Dermis blood vessel endothelial cell (primary cell): ENCODE results near the gene TAP1. TPM values are rescaled to one million over a fixed set of nuclear protein-coding genes. Genes with fewer than 3 reads are reported as not detected.
"Not testable (repeated sequence)": the region's sequence is repeated elsewhere in the genome, so short reads cannot be mapped to it uniquely, and the experiment has no call there.

Source experiments
- DNase-seq: peaks from one replicate; pipeline ENCODE4 v3.0.0; 2010
- total RNA-seq: library from RNA; depleted of rRNA; stranded (reverse); fragments of >200 nt; gene quantifications from 2 replicates; pipeline ENCODE4 v1.2.3, GENCODE V29; 2014

The TAP1 gene
- total RNA-seq, 1 donor from 2014 or later = 93.4 TPM

DNA sequence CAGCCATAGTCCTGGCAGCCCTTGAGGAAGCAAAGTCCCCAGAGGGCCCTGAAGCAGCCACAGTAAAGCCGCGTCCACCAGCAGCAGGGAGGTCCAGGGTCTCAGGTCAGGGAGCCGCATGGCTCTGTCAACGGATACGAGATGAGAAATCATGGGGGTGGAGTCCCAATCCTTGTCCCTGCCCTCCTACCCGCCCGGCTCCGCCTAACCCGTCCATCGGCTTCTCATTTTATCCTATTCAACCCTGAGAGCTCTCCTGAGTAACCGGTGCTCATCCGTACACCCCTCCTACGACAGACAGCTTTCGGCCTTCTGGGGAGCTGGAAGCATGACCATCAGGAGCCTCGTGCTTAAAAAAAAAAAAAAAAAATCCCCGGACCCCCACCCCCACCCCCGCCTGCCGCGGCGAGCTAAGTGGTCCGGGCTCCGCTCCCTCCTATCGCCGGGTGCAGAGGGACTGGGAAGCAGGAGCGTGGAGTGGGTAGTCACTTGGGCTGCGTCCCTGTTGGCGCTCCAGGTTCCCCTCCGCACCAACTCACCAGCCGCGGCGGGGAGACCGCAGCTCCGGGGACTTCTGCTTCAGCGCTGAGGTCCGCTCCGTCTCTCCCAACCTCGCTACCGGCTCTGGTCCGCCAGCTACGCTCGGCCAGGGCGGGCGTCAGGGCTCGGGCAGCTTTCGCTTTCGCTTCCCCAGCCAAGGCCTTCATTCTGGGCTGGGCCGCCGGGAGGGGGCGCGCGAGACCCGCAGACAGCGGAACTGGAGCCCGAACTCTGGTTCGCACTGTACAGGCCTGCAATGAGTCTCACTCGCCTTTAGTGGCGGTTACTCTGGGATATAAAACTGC, 15.2 kb downstream of the TAP1 start, which contains the start of gene TAP2:
TAP2 (minus strand) TSS at position 626 of the 845 bp plus-strand sequence; CDS start at position 120, 506 bp downstream.
- DNase-seq = peak; percentile 96

DNA sequence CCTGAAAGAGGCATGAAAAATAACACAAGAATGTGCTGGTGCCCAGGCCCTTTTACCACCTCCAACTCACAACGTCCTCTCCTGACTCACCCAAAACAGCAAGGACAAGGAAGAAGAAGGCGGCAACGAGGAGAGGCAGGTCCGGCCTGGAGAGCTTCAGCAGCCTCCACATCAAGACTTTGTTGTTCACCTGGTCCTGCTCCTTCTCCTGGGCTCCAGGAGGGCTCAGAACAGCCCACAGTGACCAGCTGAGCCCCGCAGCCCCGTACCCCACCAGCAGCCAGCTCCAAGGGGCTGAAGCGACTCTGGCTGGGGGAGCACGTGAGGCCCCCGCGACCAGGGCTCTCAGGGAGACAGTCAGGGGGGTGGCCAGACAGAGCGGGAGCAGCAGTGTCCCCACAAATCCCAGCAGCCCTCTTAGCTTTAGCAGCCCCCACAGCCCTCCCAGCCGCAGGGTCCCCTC, 15.8 kb downstream of the TAP1 start:
- peak; percentile 17 for DNase-seq

DNA sequence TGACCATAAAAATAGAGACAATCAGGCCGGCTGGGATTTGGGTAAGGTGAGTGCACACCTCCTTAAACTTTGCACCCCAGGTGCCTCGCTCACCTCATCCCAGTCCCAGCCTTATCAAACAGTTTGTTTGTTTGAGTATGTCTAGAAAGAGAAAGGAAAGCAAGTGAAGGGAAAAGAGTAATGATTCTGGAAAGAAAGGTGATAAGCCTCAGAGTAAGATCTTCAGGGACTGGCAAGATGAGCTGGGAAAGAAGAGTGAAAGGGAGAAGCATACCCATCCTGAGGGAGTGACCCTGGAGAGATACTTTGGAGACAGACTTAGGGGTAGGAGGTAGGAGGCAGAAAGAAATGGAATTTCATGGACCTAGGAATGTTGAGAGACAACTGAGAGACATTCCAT, 16.6 kb downstream of the TAP1 start:
- no peak for DNase-seq

DNA sequence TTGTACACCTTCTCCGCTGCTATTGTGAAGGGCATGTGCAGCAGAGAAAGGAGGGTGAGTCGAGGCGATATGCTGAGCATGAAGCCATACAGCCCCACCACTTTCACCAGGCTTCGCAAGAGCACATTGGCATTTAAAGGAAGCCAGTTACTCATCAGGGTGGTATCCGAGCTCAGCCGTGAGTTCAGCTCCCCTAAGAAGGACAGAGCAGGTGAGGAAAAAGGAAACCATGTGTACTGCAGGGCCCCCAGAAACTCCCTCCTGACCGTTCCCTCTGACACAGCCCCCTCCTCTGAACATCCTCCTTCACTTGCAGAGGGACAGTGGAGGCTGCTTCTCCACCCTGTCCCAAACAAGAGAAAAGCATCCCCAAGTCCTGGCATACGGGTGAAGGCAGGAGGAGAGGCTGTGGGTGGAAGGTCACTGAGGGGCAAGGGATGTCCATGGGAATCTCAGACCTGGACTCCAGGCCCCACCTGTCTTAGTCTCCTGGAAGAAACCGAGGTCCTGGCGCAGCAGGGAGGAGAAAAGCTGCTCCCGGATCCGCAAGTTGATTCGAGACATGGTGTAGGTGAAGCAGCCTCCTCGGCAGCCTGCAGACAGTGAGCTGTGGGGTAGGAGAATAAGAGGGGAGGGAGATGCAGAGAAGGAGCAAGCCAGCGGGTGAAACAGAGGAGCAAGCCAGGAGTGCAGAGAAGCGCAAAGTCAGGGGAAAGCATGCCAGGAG, 18.2 kb downstream of the TAP1 start:
- DNase-seq = no peak

DNA sequence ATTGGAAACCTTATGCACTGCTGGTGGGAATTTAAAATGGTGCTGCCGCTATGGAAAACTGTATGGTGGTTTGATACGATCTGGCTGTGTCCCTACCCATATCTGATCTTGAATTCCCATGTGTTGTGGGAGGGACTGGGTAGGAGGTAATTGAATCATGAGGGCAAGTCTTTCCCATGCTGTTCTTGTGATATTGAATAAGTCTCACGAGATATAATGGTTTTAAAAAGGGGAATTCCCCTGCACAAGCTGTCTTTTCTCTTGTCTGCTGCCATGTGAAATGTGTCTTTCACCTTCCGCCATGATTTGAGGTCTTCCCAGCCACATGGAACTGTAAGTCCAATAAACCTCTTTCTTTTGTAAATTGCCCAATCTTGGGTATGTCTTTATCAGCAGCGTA, 19.8 kb downstream of the TAP1 start:
- no peak for DNase-seq

DNA sequence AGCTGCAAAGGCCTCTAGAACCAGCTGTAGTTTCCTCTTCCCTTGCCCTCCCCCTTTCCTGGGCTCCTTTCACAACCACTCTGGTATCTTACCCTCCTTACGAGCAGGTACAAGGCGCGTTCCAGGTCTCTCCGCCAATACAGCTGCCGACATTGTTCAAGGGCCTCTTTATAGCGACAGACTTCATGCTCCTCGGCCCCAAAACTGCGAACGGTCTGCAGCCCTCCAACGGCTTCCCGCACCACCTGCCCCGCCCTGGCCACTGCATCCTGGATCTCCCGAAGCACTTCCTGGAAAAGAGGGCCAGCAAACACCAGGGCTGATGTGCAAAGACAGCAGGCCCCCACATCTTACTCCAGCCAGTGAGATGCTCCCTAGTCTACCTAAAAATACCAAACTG, 21.0 kb downstream of the TAP1 start:
- DNase-seq = no peak

DNA sequence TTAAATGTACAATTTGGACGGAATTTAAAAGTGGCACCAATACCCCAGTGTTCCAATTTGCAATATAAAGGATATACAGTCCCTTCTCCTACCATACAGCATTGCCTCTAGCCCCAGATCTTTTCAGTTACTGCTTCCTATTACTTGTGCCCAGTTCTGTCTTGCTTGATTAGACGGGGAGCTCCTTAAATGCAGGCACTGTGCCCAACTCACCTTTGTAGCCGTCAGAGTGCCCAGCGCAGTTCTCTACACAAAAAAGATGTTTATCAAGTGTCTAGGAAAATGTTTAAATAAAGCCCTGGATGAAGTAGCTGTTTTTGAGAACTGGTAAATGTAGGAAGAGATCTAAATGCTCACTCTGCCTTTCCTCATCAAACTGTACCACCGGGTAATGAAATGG, 22.6 kb downstream of the TAP1 start:
- DNase-seq = no peak

DNA sequence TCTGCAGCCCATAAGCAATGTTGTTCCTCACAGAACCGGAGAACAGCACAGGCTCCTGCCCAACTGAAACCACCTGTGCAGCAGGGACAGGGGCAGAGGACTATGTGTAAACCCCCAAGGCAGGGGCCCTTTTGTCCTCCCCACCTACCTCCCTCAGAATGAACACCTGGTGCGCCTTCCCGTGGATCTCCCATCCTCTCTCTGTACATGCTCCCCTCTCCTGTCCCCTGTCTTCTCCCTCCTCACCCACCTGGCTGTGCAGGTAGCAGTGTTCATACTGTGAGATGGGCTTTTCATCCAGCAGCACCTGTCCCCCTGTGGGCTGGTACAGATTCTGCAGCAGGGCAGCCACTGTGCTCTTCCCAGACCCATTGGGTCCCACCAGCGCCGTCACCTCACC, 23.5 kb downstream of the TAP1 start:
- no peak for DNase-seq

DNA sequence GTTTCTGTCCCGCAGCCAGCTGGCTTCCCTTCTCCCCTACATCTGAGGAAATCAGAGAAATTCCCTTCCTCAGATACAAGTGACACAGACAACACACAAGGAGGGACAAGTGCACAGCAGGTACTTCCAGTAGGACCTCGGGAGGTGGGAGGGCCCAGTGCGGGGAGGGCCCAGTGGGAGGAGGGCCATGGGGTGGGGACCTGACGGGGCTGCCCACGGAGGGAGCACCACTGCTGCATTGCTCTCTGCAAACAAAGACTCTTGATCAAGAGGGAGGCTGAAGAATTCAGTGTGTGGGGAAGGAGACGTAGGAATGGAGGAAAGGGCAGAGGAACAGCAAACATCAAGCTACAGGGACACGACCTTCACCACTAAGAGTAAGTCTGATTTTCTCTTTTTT, 24.0 kb downstream of the TAP1 start:
- DNase-seq = no peak

DNA sequence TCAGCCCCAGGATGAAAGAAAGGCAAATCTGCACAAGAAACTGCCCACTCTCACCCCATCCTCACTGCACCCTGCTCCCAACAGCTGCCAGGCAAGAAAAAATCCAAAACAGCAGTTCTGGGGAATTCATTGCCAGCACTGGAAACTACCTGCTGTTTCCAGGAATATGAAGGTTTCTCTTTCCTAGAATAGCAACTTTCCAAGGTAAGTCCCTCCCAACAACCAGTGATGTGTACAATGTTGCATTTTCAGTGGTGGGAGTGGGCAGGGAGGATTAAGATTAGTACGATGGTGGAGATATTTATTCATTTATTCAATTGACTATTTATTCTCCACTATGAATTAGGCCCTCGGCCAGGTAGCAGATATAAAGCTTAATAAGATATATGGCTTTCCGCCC, 26.5 kb downstream of the TAP1 start:
- DNase-seq = no peak

DNA sequence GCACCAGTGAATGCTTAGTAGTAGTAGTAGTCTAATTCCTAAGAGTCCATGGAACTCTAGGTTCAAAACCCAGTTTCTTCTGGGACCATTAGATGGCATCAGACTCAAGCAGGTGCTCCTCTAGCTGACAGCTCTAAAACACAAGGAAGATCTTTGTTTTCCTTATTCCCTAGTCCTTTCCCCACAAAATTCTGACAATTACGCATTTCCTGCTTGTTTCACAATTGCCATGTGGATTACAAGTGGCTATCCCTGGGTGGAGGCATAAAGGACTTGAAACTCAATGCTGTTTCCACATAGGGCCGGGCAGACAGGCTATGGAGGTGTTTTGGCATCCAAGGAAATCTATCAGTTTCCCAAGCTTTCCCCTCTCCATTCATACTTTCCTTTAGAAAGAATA, 27.5 kb downstream of the TAP1 start:
- peak; percentile 60 for DNase-seq

DNA sequence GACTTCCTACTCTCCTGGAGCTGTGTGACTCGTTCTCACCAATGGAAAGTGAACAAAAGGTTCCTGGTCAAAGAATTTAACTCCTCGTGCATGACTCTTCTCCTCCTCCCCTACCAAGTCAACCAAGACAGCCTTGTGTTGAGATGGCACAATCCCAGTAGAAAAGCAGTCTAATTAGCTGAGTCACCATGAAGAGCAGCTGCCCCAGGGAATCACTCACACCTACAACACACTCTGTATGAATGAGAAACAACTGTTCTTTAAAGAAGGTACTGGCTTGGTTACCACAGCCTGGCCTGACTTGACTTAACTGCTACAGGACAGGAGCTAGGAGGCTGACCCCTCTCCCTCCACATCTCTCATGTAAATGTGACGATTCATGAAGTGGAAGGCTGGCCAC, 33.8 kb downstream of the TAP1 start:
- DNase-seq = no peak

DNA sequence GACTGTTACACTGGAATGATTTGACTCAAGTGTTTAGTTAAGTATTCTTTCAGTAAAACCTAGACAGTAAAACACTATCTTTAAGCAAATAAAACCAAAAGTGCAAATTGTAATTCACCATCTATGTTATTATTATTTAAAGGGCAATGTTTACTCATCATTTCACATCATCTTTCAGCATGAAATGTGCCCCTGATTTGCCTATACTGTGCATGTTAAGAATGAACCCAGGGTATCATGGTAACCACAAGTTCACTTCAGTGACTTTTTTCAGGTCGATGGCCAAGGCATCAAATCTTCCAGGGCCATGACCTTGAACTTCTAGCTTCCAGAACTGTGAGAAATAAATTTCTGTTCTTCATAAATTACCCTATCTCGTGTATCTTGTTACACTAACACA, 34.6 kb downstream of the TAP1 start:
- no peak for DNase-seq

DNA sequence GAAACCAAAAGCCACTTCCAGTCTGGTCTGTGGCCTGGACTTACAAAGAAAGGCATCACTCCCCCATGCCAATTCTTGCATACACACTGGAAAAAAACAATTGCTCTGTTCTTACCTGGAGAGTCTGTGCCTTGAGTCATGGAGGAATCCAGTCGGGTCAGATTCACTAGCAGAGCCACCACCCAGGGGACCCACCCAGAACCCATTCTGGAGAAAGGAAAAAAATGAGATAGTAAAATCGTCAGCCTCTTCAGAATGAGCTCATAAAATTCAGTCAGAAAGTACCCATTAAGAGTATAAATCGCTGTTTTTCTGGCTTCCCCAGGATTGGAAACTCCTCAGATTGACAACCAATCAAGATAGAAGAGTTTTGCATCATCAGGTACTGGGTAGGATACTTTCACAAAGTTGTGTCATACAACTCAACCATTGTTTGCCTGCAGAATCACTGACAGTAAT, 36.7 kb downstream of the TAP1 start, which contains the start of gene HLA-DOB:
HLA-DOB (minus strand) TSS at position 257 of the 459 bp plus-strand sequence; CDS start at position 206, 51 bp downstream.
- peak; percentile 65 for DNase-seq

DNA sequence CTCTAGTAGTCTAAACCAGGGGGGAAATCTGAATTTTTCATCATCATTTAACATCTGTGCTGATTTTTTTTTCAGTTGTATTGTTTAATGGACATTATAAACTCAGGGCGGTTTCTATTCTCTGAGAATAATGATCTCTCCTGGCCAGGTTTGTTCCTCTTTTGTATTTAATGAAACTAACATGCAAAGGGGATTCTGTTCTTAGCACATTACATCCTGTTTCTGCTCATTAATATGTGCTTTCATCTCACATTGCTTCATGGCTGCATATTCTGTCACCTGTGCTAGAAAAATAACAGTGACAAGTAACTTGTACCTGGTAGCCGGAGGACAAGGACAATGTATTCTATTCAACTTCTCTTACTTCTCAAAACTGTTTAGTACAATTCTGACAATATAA, 37.5 kb downstream of the TAP1 start:
- DNase-seq = no peak

DNA sequence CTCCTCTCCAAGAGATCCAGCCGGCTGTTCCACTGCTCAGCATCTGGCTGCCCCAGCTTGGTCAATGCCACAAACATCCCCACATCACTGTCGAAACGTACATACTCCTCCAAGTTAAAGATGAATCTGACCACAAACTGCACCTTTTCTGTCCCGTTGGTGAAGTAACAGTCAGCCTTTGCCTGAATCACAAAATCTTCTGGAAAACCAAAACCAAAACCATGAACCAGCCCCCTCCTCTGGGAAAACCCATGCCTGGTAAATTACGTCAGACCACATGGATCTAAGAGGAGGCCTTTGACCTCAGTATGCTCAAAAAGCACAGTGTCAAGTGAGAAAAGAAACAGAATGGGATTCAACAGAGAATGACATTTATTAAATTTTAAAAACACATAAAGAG, 38.4 kb downstream of the TAP1 start:
- DNase-seq = no peak

DNA sequence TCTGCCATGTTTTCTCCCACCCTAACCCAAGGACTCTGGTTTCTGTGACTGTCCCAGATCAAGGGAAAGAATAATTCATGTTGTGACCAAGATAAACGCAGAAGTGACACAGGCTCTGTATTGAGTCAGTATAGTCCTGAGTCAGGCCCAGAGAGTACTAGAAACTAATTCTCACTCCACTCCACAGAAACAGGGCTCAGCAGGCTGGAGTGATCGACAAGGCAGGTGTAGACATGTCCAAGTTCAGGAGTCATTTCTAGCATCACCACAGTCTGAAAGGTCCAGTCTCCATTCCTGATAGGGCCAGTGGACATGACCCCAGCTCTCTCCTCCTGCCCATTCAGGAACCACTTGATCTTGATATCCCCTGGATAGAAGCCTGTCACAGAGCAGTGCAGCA, 39.4 kb downstream of the TAP1 start:
- DNase-seq = no peak

DNA sequence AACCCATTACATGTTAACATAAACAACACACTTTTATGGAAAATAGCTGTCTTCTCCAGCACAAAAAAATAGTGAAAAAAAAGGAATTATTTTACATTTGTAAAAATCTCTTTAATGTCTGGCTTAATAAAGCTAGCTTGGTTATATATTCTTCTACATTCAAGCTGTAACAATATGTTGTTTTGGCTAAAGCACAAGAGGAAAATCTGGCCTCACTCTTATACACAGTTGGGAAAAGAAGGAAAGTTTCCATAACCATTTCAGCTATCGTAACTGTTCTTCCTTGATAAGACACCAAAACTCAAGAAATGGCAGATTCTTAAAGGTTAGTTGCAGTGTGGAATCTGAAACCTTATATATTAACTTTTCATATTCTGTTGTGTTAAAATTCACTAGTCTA, 44.3 kb downstream of the TAP1 start:
- DNase-seq = no peak

DNA sequence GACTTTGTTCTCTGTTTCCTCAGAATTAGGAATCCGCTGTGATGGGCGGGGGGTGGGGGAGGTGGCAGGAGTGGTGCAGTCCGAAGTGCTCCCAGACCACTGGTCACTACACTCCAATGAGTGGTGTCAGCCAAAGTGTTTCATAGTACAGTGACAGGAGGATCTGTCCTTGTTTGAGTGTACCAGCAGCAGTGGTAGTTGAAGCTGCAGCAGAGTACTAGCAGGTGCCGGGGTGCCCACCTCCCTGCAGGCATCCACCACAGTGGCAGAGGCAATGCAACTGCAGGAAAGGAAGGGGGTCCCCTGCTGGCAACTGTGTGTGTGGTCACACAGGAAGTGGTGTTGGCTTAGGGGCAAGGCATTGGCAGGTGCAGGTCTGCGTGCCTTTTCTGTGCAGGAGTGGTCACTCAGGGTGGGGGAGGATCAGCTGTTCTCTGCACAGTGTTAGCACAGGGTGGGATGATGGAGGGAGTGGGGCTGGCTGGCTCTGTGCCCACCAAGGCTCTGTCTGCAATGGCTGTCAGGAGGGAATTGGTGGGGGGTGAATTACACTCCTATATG, 46.4 kb downstream of the TAP1 start:
- no peak for DNase-seq

DNA sequence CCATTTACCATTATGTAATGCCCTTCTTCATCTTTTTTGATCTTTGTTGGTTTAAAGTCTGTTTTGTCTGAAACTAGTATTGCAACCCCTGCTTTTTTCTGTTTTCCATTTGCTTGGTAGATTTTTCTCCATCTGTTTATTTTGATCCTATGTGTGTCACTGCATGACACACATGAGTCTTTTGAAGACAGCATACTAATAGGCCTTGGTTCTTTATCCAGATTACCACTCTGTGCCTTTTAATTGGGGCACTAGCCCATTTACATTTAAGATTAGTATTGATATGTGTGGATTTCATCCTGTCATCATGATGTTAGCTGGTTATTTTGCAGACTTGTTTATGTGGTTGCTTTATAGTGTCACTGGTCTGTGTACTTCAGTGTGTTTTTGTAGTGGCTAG, 48.1 kb downstream of the TAP1 start:
- DNase-seq = not testable (repeated sequence)

DNA sequence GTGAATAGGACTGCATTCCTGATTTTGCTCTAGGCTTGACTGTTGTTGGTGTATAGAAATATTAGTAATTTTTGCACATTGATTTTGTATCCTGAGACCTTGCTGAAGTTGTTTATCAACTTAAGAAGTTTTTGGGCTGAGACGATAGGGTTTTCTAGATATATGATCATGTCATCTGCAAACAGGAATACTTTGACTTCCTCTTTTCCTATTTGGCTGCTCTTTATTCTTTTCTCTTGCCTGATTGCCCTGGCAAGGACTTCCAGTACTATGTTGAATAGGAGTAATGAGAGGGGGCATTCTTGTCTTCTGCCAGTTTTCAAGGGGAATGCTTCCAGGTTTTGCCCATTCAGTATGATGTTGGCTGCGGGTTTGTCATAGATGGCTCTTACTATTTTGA, 50.1 kb downstream of the TAP1 start:
- DNase-seq = no peak

DNA sequence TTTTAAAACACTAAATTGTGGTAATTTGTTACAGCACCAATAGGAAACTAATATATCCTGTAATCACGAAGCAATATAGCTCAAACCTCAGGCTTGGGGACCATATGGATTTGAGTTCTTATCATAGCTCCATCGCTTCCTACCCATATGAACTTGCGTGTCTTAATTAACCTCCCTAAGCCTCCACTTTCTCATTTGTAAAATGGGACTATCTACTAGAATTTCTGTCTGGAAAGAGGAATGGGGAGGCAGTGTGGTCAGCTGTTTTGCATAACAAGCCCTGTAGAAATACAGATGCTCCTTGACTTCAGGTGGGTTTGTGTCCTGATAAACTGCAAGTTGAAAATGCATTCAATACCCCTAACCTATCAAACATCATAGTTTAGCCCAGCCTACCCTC, 53.8 kb downstream of the TAP1 start:
- no peak for DNase-seq

DNA sequence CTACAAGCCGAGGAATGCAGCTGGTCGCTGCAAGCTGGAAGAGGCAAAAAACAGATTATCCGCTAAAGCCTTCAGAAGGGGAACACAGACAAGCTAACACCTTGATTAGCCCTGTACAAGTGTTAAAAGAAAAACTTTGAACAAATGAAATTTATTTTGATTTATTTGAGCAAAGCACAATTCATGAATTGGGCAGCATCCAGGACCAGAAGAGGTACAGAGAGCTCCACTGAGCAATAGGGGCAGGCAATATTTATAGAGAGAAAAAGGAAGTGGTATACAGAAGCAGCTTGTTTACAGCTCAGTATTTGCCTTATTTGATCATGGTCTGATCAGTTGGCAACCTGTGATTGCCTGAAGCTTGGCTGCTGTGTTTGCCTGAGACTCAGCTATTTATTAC, 54.3 kb downstream of the TAP1 start:
- no peak for DNase-seq
